Measurements from ENCODE around the gene SLC34A3.
"Not testable (repeated sequence)": the region's sequence is repeated elsewhere in the genome, so short reads cannot be mapped to it uniquely, and the experiment has no call there.

The SLC34A3 gene

GRCh38 chr9:137255448-137256114, 24.9 kb downstream of the SLC34A3 start:
- Mint-ChIP-seq H3K4me3 (peak overlapping the region; percentile 84 to 87 (median 85)), H3K4me1 (no peaks in the 10 kb centered on the region), H3K9me3 (no peaks in the 10 kb centered on the region), H3K27ac (no peak overlapping the region), H3K36me3 (ENCODE audit: low read depth) (peaks cover 8% of the 10 kb centered on the region), H3K27me3 (ENCODE audit: low read depth) (no peaks in the 10 kb centered on the region)
- no peak for TF ChIP-seq CTCF (IDR thresholded peaks at IDR 0.05; ENCODE audit: unreplicated experiment in 3 of 3)

GRCh38 chr9:137256362-137256761, 25.7 kb downstream of the SLC34A3 start:
- Mint-ChIP-seq H3K4me1 (no peaks in the 10 kb centered on the region), H3K9me3 (no peaks in the 10 kb centered on the region), H3K27ac (no peak overlapping the region), H3K4me3 (peak overlapping the region; percentile 84 to 87 (median 85)), H3K36me3 (ENCODE audit: low read depth) (peaks cover 8% of the 10 kb centered on the region), H3K27me3 (ENCODE audit: low read depth) (no peaks in the 10 kb centered on the region)
- TF ChIP-seq CTCF (IDR thresholded peaks at IDR 0.05; ENCODE audit: unreplicated experiment in 3 of 3), result no peak

GRCh38 chr9:137256856-137257255, 26.2 kb downstream of the SLC34A3 start:
- Mint-ChIP-seq H3K36me3 (ENCODE audit: low read depth) (peaks cover 13% of the 10 kb centered on the region), H3K4me1 (peaks cover 4% of the 10 kb centered on the region), H3K9me3 (no peaks in the 10 kb centered on the region), H3K27ac (no peak overlapping the region), H3K27me3 (ENCODE audit: low read depth) (no peaks in the 10 kb centered on the region), H3K4me3 (peak overlapping the region; percentile 84 to 87 (median 85))
- no peak for TF ChIP-seq CTCF (IDR thresholded peaks at IDR 0.05; ENCODE audit: unreplicated experiment in 3 of 3)

- not testable (repeated sequence) for H3K4me3 Mint-ChIP-seq; H3K9me3 Mint-ChIP-seq; H3K27ac Mint-ChIP-seq; H3K4me1 Mint-ChIP-seq; H3K27me3 Mint-ChIP-seq (ENCODE audit: low read depth)
- peaks cover 14% of the 10 kb centered on the region for H3K36me3 Mint-ChIP-seq (ENCODE audit: low read depth)
- peak; percentile 36 to 58 (median 57) for TF ChIP-seq CTCF (IDR thresholded peaks at IDR 0.05; ENCODE audit: unreplicated experiment in 3 of 3)
These were observed 31.6 kb downstream of the SLC34A3 start for GRCh38 chr9:137262173-137262908.

- H3K36me3 Mint-ChIP-seq (ENCODE audit: low read depth), result peaks cover 18% of the 10 kb centered on the region
- no peaks in the 10 kb centered on the region for H3K27me3 Mint-ChIP-seq (ENCODE audit: low read depth)
- H3K4me1 Mint-ChIP-seq, result peaks cover 6% of the 10 kb centered on the region
- no peak overlapping the region for H3K27ac Mint-ChIP-seq
- H3K4me3 Mint-ChIP-seq, result no peak overlapping the region
- TF ChIP-seq CTCF (IDR thresholded peaks at IDR 0.05; ENCODE audit: unreplicated experiment in 3 of 3), result no peak
- H3K9me3 Mint-ChIP-seq, result no peaks in the 10 kb centered on the region
These were observed 32.2 kb downstream of the SLC34A3 start for GRCh38 chr9:137262909-137263285.
